KBM-7 (cell line): ENCODE data around the gene GNB2.
"Not testable (repeated sequence)": the region's sequence is repeated elsewhere in the genome, so short reads cannot be mapped to it uniquely, and the experiment has no call there.

Source experiments
- DNase-seq: peaks from one replicate; pipeline ENCODE4 v3.0.0-alpha.2; 2015
- in situ Hi-C: fragments of 300-500 bp; cut with MboI; formaldehyde crosslinking; loops from 2 replicates; pipeline ENCODE4 v1.14.3; 2020; ENCODE audit warnings: low sequenced_read_pairs, low pct_unique_long_range_greater_than_20kb, mixed read lengths

Gene GNB2

DNA sequence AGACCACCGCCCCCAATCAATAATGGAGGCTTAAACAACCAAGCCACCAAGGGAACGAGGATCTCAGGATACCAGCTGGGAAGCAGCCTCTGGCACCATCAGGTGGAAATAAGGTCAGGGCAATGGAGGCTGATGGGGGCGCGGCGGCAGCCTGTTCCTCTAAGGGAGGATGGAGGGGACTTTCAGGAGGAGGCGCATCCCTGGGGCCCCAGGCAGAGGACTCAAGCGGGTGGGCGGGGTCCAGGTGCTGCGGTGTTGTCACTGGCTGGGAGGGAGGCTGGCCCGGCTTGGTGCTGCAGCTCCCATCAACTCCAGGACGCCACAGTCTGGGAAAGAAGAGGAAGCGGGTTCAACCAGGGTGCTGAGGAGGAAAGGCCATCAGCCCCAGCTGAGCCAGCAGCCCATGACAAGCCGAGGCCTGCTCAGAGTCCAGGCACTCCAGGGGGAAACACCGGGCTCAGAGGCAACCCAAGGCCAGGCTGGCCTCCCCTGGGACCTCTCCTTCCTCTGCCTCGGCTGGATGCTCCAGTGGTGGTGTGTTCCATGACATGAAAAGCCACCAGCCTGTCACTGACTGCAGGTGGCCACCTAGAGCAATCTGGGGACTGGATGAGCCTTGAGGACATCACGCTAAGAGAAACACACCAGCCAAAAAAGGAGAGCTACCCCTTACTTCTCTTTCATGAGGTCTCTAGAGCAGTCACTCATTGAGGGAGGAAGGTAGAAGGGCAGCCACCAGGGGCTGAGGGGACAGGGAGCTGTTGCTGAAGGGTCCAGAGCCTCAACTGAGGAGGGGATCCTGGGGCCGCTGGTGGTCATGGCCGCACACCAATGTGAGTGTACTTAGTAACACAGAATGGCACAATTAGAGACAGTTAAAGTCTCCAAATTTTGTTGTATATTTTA is 15.9 kb downstream of the GNB2 start:
- in situ Hi-C loops = no loop called here
- DNase-seq = no peak

DNA sequence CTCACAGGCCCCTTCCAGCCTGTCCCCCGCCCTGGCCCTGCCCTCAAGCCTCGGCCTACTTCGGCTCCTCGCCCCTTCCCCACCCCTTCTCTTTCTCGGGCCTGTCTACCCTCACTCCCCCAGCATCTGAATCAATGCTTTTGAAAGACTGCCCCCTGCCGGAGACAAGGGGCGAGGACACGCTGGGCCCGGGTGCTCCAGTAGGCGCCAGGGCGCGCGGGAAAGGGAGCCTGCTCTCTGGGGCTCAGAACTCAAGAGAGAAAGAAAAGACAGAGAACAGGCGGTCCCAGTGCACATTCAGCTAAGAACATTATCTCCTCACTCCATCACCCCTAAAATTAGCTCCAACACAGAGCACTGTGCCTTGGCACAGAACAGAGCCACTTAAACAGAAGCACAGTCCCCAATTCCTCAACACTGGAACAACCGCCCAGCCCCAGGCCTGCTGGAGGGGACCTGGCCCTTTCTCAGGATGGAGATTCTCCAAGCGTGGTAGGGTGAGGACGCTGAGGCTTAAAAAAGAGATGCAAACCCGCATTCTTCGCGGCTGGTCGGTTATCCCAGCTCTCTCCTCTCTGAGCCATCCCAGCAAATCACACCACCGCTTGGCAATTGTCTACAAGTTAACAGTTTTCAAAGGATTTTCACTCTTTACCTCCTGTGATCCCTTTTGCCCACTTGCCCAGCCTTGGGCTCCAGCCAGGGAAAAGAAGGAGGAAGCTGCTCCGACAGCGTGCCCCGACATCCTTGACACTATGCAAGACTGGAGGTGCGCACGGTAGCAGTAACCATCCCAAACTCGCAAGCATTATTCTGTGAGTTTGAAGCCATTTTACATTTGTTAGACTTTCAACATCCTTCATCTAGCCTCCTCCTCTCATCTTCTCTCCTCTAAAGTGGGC is 18.4 kb downstream of the GNB2 start:
- in situ Hi-C loops = no loop called here
- DNase-seq = peak; percentile 85

DNA sequence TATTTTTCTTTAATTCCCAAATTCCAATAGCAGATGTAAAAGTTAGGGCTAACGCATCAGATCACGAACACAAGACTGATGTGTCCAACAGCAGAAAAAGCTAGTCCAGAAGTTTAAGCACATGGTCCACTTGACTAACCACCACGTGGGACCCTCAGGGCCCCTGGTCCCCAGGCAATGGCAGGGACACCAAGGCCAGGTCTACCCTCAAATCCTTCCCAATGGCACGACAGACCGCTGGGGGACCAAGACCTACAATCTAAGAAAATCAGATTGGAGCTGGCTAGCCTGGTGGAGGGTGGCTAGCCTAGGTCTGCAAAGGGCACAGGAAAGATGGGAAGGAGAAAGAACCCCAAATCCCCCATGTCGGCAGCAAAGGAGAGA is 19.0 kb downstream of the GNB2 start:
- in situ Hi-C loops = no loop called here
- no peak for DNase-seq

DNA sequence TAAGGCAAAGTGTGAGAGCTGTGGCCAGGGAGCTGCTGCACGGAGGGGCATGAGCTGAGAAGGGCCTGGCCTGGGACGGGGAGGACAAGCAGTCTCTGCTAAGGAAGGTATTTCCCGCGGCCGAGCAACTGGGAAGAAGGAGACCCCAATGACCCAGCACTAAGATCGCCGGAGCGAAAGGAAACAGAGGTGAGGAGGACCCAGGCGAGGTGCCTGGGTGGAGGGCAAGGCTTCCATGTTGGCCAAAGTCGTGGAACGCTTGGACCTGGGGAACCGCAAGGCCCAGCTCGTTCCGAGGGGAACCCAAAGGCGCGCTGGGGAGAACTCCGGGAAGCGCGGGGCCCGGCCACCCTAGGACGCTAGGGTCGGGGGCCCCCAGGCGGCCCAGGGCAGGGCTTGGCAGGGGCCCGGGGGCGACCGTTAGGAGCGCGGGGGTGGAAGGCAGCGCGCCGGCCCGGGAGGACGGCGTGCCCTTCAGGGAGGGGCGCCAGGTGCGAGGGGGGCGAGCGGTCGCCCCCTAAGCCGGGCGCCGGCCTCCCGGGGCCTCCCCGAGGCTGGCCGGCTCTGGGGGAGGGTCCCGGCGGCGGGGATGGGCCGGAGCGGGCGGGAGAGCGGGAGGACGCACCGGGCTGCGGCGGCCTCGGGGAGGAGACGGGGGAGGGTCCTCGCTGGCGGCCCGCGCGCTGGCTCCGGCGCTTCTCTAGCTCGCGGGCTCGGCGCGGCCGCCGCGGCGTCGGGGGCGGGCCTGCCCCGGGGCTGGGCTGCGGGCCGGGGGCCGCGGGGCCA is 20.0 kb downstream of the GNB2 start:
- no peak for DNase-seq
- in situ Hi-C loops = no loop called here

DNA sequence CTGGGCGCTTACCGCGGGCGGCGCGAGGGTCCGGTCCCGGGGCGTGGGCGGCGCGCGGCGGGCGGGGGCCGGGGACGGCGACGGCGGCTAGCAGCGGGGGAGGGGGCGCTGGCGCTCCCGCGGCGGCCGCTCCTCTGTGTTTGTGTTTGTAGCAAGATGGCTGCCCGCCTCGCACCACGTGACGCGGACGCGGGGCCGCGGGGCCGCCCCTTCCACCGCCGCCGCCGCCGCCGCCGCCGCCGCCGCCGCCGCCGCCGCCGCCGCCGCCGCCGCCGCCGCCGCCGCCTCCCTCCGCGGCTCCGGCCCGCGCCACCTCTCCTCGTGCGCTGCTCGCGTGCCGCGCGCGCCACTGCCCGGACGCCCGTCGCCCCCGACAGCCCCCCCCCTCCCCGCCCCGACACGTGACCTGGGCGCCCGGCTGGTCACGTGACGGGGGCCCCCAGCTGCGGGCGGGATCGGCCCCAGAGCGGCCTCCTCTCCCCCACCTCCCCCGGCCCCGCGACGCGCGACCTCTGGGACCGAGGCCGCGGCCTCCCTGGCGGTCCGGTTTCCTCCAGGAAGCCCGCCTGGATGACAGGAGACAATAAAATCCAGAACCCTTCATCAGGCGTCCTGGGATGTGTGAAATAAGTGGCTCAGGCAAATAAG is 20.7 kb downstream of the GNB2 start, which contains the start of gene GIGYF1:
GIGYF1 (minus strand) TSS at position 153 of the 648 bp plus-strand sequence. CDS start 6,012 bp downstream, outside the sequence.
- DNase-seq = no peak
- in situ Hi-C loops = no loop called here

DNA sequence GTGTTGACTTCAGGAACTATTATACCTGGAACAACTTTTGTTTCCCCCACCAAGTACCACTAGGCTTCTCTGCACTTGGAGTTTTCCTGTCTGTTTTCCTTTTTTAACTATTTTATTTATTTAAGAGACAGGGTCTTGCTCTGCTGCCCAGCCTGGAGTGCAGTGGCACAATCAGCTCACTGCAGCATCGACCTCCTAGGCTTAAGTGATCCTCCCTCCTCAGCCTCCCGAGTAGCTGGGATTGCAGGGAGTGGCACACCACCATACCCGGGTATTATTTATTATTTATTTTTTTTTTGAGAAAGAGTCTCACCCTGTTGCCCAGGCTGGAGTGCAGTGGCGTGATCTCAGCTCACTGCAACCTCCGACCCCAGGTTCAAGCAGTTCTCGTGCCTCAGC is 22.6 kb downstream of the GNB2 start:
- no peak for DNase-seq
- in situ Hi-C loops = no loop called here

DNA sequence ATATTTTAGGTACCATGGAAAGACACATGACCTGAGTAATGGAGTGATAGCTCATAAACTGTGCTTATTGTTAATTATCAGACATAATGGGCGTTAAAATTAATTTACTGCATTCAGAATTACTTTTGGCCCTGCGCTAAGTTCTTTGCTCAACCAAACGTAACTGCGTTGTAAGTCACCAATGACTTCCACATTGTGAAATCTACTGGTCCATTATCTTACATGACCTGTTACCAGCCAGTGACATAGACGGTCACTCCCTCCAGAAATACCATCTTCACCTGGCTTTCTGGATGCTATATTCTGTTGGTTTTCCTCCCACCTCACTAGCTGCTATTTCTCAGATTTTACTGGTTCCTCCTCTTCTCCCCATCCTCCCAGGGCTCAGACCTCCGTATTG is 25.5 kb downstream of the GNB2 start:
- DNase-seq = no peak
- in situ Hi-C loops = no loop called here

DNA sequence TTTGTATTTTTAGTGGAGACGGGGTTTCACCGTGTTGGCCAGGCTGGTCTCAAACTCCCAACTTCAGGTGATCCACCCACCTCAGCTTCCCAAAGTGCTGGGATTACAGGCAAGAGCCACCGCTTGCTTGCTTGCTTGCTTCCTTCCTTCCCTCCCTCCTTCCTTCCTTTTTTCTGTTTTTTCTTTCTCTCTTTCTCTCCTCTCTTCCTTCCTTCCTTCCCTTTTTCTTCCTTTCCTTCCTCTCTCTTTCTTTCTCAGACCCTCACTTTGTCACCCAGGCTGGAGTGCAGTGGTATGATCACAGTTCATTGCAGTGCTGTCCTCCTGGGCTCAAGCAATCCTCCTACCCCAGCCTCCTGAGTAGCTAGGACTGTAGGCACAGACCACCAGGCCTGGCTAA is 27.5 kb downstream of the GNB2 start:
- DNase-seq, in situ Hi-C loops: not testable (repeated sequence)

DNA sequence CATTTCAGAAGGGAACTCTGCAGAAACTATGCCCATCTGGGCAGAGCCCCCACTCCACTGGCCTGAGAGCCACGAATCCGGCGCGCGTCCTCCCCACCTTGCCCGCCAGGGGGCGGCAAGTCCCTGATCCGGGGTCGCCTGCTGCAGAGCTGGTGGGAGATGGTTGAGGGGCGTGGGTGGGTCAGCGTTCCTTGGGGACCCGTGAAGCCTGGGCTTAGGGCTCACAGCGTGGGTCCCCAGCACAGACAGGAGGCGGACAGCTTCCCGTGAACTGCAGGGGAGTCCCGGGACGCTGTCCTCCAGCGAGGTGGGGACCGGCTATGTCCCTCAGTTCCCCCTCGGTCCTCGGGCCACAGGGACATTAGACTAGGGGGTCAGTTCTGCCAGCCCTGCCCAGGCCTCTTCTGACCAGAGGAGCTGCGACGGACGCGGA is 31.8 kb downstream of the GNB2 start:
- in situ Hi-C loops = no loop called here

DNA sequence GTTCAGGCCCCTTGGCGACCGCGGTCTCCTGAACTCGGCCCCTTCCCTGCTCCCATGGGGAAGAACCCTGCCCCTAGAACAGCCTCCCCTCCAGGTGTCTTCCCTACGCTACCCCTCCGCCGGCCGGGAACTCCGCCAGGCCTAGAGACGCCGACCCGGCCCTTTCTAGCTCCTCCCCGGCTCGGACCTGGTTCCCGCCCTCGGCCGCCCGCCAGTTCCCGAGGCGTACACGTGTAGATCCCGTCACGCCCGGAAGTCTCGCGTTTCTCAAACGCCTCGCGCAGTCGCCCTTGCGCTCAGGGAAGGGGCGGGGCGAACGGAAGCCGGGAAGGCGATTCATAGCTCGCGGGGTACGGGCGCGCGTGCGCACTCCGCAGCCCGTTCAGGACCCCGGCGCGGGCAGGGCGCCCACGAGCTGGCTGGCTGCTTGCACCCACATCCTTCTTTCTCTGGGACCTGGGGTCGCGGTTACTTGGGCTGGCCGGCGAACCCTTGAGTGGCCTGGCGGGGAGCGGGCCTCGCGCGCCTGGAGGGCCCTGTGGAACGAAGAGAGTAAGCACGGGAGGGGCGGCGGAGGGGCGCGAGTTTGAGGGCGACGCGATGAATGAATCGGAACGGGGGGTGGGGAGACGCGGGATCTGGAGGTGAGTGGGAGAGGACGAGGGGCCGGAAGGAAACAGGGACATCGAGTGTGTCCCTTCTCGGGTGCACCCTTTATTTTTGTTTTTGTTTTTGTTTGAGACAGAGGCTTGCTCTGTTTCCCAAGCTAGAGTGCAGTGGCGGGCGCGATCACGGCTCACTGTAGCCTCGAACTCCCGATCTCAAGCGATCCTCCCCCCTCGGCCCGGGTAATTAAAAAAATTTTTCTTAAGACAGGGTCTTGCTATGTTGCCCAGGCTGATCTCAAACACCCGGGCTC is 32.5 kb downstream of the GNB2 start, which contains the start of gene POP7:
POP7 (plus strand) TSS at position 369 of the 919 bp plus-strand sequence. CDS start 710 bp downstream, outside the sequence.
- peak; percentile 97 for DNase-seq
- in situ Hi-C loops = no loop called here

More for the DNA sequence above, 31.8 kb downstream of the GNB2 start:
- DNase-seq = peak; percentile 88

DNA sequence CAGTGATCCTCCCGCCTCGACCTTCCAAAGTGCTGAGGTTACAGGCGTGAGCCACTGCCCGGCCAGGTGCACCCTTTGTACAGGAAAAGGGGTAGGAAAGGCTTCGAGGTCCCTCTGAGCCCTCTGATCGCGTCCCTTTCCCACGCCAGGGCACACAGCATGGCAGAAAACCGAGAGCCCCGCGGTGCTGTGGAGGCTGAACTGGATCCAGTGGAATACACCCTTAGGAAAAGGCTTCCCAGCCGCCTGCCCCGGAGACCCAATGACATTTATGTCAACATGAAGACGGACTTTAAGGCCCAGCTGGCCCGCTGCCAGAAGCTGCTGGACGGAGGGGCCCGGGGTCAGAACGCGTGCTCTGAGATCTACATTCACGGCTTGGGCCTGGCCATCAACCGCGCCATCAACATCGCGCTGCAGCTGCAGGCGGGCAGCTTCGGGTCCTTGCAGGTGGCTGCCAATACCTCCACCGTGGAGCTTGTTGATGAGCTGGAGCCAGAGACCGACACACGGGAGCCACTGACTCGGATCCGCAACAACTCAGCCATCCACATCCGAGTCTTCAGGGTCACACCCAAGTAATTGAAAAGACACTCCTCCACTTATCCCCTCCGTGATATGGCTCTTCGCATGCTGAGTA is 33.3 kb downstream of the GNB2 start:
- in situ Hi-C loops = no loop called here
- no peak for DNase-seq

DNA sequence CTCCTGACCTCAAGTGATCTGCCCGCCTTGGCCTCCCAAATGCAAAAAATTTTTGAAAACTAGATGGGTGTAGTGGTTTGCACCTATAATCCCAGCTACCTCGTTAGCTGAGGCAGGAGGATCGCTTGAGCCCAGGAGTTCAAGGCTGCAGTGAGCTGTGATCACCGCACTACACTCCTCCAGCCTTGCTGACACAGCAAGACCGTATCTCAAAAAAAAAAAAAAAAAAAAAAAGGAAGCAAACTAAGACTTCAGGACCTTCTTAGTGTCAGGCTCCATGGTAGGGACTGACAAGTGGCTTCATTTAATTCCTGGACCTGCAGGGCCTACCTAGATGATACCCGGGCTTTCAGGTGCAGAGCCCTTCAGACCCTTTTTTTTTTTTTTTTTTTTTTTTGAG is 34.9 kb downstream of the GNB2 start:
- DNase-seq = peak; percentile 19
- in situ Hi-C loops = no loop called here

DNA sequence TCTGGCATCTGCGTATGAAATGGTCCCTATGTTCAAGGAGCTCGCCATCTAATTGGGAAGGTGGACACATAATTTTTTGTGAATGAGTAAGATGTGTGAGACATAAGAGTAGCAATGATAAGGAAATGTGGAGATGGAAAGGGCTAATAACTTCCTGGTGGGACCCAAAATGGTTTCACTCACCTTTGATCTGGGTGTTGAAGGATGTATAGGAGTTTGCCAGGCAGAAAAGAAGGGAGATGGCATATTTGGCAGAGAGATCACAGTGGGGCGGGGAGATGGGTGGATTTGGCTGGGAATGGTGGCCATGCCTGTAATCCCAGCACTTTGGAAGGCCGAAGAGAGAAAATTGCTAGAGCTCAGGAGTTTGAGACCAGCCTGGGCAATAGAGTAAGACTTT is 36.9 kb downstream of the GNB2 start:
- no peak for DNase-seq
- in situ Hi-C loops = no loop called here

DNA sequence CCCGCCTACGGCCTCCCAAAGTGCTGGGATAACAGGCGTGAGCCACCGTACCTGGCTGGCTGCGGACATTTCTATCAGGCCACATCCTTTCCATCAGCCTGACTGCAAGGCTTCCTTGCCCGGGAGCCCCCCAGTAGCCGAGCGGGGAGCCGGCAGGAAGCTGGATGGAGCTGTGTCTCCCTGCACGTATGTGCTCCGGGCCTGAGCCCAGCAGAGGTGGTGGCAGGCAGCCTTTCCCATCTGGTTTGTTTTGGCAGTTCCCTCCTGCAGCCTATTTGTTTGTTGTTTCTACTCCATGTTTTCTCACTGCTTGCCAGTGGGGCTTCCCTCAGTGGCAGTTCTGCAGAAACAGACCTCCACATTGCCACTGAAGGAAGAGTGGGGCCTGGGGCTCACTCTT is 37.8 kb downstream of the GNB2 start:
- no peak for DNase-seq
- in situ Hi-C loops = no loop called here

DNA sequence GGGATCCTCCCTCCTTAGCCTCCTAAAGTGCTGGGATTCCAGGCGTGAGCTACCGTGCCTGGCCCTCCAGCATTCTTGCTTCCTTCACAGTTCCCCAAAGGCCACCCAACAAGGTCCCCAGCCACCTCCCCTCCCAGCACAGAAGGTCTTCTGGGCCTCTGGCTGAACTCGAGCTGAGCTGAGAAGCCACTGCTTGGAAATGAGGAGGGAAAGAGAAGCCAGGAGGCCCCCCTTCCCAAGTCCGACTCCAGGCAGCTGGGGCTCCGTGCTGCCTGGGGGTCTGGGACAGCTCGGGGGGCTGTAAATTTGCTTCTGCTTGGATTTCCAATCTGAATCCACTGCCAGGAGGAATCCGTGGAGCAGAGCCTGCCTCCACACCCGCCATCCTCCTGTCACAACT is 41.2 kb downstream of the GNB2 start:
- DNase-seq = no peak
- in situ Hi-C loops = no loop called here

DNA sequence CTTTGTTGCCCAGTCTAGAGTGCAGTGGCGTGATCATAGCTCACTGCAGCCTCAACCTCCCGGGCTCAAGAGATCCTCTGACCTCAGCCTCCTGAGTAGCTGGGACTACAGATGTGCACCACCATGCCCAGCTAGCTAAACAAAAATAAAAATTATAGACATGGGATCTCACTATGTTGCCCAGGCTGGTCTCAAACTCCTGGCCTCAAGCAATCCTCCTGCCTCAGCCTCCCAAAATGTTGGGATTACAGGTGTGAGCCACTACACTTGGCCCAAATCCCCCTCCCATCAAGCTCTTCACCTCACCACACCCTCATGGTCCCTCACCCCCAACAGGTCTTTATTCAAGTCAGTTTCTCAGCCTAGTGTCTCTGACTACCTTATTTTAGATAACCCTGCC is 43.5 kb downstream of the GNB2 start:
- DNase-seq, in situ Hi-C loops: not testable (repeated sequence)
